ENCODE data around the gene CCDC174.

CCDC174 gene

GRCh38 chr3:14676881-14677280 is 25.3 kb downstream of the CCDC174 start:
- TF ChIP-seq, protein P1, sequence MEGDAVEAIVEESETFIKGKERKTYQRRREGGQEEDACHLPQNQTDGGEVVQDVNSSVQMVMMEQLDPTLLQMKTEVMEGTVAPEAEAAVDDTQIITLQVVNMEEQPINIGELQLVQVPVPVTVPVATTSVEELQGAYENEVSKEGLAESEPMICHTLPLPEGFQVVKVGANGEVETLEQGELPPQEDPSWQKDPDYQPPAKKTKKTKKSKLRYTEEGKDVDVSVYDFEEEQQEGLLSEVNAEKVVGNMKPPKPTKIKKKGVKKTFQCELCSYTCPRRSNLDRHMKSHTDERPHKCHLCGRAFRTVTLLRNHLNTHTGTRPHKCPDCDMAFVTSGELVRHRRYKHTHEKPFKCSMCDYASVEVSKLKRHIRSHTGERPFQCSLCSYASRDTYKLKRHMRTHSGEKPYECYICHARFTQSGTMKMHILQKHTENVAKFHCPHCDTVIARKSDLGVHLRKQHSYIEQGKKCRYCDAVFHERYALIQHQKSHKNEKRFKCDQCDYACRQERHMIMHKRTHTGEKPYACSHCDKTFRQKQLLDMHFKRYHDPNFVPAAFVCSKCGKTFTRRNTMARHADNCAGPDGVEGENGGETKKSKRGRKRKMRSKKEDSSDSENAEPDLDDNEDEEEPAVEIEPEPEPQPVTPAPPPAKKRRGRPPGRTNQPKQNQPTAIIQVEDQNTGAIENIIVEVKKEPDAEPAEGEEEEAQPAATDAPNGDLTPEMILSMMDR (IDR thresholded peaks at IDR 0.05; ENCODE audit: insufficient read depth, missing control alignments), result no peak
- DNase-seq (ENCODE audit: insufficient read length, low spot score) (no peak), FAIRE-seq (no peak)

- TF ChIP-seq, protein P1 (IDR thresholded peaks at IDR 0.05; ENCODE audit: insufficient read depth, missing control alignments), result no peak
- DNase-seq (ENCODE audit: insufficient read length, low spot score), result no peak
- no peak for FAIRE-seq
These were observed 26.5 kb downstream of the CCDC174 start for GRCh38 chr3:14678015-14678503.

DNA sequence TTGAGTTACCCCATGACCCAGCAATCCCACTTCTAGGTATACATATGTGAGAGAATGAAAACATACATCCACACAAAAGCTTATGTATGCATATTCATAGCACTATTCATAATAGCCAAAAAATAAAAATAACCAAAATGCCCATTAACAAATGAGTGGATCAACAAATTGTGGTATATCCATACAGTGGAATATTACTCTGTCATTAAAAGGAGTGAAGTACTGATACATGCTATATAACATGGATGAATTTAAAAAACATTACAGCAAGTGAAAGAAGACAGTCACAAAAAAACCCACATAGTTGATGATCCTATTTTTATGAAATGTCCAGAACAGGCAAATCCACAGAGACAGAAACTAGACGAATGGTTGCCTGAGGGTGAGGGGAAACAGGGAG is 28.6 kb downstream of the CCDC174 start:
- FAIRE-seq (no peak), DNase-seq (ENCODE audit: insufficient read length, low spot score) (no peak)
- TF ChIP-seq, protein P1 (IDR thresholded peaks at IDR 0.05; ENCODE audit: insufficient read depth, missing control alignments), result no peak

DNA sequence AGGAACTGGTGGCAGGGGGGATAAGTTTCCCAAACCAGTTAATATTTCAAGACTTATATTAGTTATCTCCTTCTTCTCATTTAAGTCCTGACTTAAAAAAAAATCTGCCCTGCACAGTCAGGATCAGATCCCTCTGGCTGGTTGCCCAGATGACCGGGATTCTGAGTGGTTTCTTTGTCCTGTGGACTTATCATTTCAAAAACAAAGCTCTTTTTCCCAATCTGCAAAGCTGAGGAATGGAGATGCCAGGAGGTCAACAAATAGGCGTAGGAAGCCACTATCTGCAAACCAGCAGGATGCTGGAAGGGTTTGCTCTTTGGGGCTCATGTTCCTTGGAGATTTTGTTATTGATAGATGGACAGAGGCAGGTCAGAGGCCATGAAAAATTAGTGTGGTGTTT is 29.2 kb downstream of the CCDC174 start:
- TF ChIP-seq, protein P1 (IDR thresholded peaks at IDR 0.05; ENCODE audit: insufficient read depth, missing control alignments), result no peak
- FAIRE-seq, result no peak

DNA sequence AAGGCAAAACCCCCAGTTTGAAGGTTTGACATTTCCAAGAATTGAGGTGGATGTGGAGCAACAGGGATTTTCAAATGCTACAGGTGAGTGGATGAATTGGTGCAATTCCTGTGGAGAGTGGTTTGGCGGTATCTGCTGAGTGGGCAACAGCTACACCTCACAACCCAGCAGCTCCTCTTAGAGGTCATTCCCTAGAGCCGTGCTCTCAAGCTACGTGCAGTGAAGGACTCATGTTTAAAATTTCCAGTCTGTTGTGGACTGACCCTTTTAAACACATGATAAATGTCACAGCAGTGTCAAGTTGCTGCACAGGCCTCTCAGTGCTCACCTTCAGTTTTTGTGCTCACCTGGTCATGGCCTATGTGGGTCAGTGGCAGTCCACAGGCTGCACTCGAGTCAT is 32.9 kb downstream of the CCDC174 start:
- DNase-seq (ENCODE audit: insufficient read length, low spot score), result no peak
- TF ChIP-seq, protein P1 (IDR thresholded peaks at IDR 0.05; ENCODE audit: insufficient read depth, missing control alignments), result no peak
- no peak for FAIRE-seq

More for the DNA sequence above, 29.2 kb downstream of the CCDC174 start:
- no peak for DNase-seq (ENCODE audit: insufficient read length, low spot score)

GRCh38 chr3:14685179-14685578 is 33.6 kb downstream of the CCDC174 start:
- TF ChIP-seq, protein P1 (IDR thresholded peaks at IDR 0.05; ENCODE audit: insufficient read depth, missing control alignments), result no peak
- DNase-seq (ENCODE audit: insufficient read length, low spot score) (no peak), FAIRE-seq (no peak)

- TF ChIP-seq, protein P1 (IDR thresholded peaks at IDR 0.05; ENCODE audit: insufficient read depth, missing control alignments), result no peak
- no peak for FAIRE-seq
These were observed 35.8 kb downstream of the CCDC174 start for GRCh38 chr3:14687360-14687759.

More at GRCh38 chr3:14687360-14687759, 35.8 kb downstream of the CCDC174 start:
- DNase-seq (ENCODE audit: insufficient read length, low spot score), result no peak
